ENCODE results near the gene MYO3B.
"Not testable (repeated sequence)": the region's sequence is repeated elsewhere in the genome, so short reads cannot be mapped to it uniquely, and the experiment has no call there.

The MYO3B gene

GRCh38 chr2:170610615-170611014, 432.7 kb downstream of the MYO3B start:
- no peak for DNase-seq (ENCODE audit: low read depth)
- H3K4me3 ChIP-seq (ENCODE audit: low read depth, low read length), result no peak overlapping the region

DNA sequence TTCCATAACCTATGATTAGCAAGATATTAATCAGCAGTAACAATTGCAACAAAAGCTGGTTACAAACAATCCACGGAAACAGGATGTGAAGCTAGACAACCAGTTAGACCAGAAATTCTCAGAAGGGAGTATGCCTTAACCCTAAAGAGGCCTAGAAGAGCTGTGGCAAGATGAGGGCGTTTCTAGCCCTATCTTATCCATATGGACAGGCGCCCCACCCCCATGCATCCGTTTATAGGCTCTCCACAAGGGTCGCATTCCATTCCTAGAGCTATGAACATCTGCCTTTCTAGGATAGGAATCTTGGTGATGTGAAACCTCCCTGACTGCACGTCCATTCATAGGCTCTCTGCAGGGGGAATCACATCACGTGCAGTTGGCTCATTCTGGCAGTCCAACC, 441.0 kb downstream of the MYO3B start:
- not testable (repeated sequence) for DNase-seq (ENCODE audit: low read depth); H3K4me3 ChIP-seq (ENCODE audit: low read depth, low read length)

DNA sequence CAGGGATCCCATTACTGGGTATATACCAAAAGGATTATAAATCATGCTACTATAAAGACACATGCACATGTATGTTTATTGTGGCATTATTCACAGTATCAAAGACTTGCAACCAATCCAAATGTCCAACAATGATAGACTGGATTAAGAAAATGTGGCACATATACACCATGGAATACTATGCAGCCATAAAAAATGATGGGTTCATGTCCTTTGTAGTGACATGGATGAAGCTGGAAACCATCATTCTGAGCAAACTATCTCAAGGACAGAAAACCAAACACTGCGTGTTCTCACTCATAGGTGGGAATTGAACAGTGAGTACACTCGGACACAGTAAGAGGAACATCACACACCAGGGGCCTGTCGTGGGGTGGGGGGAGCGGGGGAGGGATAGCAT, 457.1 kb downstream of the MYO3B start:
- not testable (repeated sequence) for H3K4me3 ChIP-seq (ENCODE audit: low read depth, low read length); DNase-seq (ENCODE audit: low read depth)

- H3K4me3 ChIP-seq (ENCODE audit: low read depth, low read length), result no peak overlapping the region
- DNase-seq (ENCODE audit: low read depth), result no peak
Measured at GRCh38 chr2:170639635-170640034, 461.7 kb downstream of the MYO3B start.

DNA sequence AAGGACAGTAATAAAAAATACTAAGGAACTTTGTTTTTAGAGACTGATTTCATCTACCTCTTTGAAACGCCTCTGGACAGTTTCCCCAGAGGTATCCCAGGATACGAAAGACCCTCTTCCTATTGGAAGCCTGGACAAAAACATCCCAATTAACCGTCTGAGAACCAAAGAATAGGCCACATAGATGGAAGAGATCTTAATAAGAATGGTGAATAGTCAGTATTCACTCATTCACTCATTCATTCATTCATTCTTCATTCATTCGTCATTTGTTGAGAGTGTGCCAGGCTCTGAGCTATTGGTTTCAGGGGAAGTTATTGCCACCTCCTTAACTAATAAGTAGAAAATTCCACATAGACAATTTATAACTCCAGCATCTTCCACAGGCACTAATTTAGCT, 464.0 kb downstream of the MYO3B start:
- H3K4me3 ChIP-seq (ENCODE audit: low read depth, low read length), result no peak overlapping the region
- DNase-seq (ENCODE audit: low read depth), result no peak

GRCh38 chr2:170643346-170643745, 465.4 kb downstream of the MYO3B start:
- no peak overlapping the region for H3K4me3 ChIP-seq (ENCODE audit: low read depth, low read length)
- no peak for DNase-seq (ENCODE audit: low read depth)

GRCh38 chr2:170647741-170648436, 469.9 kb downstream of the MYO3B start:
- no peak overlapping the region for H3K4me3 ChIP-seq (ENCODE audit: low read depth, low read length)
- no peak for DNase-seq (ENCODE audit: low read depth)

DNA sequence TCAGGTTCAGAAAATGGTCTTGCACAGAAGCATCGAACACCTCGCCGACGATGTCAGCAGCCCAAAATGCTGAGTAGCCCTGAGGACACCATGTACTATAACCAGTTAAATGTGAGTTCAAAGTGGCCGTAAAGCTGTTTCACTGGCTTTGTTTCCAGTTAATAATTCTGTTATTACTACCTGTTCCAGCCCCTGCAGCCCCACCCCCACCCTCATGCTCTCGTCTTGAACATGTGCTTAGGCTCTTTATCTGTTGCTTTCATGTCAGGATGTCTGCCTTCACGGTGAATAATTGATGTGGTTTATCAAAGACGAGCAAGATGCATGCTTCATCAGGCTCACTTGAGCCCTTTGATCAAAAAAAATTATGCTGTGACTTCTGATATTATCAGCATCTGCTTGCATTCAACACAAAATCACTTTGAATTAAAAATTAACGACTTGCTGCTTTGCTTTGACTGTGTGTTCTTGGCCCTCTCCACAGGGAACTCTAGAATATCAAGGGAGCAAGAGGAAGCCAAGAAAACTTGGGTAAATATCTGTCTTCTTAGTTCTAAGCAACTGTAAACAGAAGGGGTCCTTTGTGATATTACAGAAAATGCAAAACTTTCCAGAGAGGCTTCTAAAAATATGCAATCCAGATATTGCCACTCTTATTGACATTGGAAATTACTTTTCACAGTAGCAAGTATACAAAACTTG, 473.8 kb downstream of the MYO3B start:
- no peak for DNase-seq (ENCODE audit: low read depth)
- H3K4me3 ChIP-seq (ENCODE audit: low read depth, low read length), result no peak overlapping the region

DNA sequence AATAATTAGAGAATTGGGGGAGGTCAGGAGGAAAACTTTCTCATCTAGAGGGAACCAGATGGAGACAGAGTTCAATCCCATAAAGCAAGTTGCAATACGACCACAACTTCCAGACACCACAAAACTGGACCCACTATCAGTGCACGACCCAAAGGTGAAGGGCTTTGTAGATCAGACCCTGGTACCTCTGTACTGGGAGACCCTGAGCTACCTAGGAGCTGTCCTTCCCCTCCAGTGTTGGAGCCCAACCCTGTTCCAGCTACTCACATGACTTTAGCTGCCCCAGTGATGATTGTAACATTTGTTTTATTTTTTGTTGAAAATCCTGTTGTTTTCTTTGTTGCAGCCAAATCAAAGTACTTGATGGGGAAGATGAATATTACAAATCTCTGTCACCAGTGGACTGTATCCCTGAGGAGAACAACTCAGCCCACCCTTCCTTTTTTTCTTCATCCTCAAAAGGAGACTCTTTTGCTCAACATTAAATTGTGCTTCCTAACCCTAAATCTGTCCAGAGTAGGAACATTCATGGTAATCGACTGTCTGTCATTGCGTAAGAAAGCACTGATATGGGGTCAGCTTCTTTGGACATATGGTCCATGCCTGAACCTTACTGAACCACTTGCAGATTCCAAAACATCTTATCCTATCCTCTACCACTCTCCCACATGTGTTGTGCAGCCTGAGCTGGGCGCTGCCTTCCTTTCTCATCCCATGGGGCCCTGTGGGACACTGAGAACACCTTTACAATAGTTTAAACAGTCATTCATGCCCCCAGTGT, 474.9 kb downstream of the MYO3B start:
- no peak overlapping the region for H3K4me3 ChIP-seq (ENCODE audit: low read depth, low read length)
- DNase-seq (ENCODE audit: low read depth), result no peak

DNA sequence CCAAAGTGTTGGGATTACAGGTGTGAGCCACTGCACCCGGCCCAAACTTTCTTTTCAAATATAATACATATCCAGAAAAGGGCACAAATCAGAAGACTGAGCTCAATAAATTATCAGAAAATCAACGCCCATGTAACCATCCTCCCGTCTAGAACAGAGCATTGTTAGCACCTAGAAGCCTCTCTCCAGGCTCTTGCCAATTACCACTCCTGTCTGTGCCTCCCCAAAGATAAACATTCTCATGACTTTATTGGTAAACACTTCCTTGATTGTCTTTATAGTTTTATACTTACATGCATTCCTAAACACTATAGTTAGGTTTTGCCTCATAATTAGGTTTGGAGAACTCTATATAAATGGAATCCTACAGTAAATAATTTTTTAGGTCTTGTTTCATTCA, 478.7 kb downstream of the MYO3B start:
- DNase-seq (ENCODE audit: low read depth), result no peak
- no peak overlapping the region for H3K4me3 ChIP-seq (ENCODE audit: low read depth, low read length)

GRCh38 chr2:170660409-170660808, 482.5 kb downstream of the MYO3B start:
- DNase-seq (ENCODE audit: low read depth), result peak; percentile 18
- H3K4me3 ChIP-seq (ENCODE audit: low read depth, low read length), result no peak overlapping the region

DNA sequence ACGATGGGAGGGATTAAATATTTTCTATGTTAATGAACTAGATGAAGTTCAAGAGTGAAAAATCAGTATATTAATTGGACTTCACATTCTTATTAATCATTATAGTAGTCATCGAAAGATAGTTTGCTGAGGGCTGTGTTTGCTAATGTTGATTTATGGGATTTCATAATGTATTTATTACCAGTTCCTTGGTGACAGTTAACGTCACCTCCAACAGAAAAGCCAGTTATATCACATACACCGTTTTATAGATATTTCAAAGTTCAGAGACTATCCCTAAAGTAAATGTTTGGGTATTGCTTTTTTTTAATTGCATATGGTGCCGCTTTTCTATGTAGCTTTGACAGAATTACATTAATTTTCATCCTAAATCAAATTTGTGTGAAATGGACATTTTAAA, 487.8 kb downstream of the MYO3B start:
- DNase-seq (ENCODE audit: low read depth), result no peak
- H3K4me3 ChIP-seq (ENCODE audit: low read depth, low read length), result no peak overlapping the region

GRCh38 chr2:170669909-170670308, 492.0 kb downstream of the MYO3B start:
- no peak overlapping the region for H3K4me3 ChIP-seq (ENCODE audit: low read depth, low read length)
- DNase-seq (ENCODE audit: low read depth), result no peak

DNA sequence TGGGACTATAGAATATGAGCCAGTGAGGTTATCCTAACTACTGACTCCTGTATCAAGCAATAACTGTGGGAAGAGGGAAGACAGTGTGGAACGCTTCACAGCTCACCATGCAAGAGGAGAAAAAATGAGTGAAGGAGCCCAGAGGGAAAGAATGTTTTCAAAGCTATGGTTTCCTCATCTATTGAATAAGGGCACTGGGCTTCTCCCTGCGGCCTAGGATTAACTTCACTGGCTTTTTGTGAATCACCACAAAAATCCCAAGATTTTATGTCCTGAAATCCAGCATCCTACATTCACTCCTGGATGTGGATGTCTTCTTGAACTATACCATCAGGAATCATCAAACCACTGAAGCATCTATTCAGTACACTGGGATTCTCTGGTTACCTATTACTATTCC, 492.7 kb downstream of the MYO3B start:
- DNase-seq (ENCODE audit: low read depth), result no peak
- no peak overlapping the region for H3K4me3 ChIP-seq (ENCODE audit: low read depth, low read length)

GRCh38 chr2:170671079-170671478, 493.1 kb downstream of the MYO3B start:
- no peak for DNase-seq (ENCODE audit: low read depth)
- H3K4me3 ChIP-seq (ENCODE audit: low read depth, low read length), result no peak overlapping the region

GRCh38 chr2:170674282-170674681, 496.3 kb downstream of the MYO3B start:
- H3K4me3 ChIP-seq (ENCODE audit: low read depth, low read length); DNase-seq (ENCODE audit: low read depth): not testable (repeated sequence)

GRCh38 chr2:170675701-170676100, 497.8 kb downstream of the MYO3B start:
- H3K4me3 ChIP-seq (ENCODE audit: low read depth, low read length), result no peak overlapping the region
- no peak for DNase-seq (ENCODE audit: low read depth)

DNA sequence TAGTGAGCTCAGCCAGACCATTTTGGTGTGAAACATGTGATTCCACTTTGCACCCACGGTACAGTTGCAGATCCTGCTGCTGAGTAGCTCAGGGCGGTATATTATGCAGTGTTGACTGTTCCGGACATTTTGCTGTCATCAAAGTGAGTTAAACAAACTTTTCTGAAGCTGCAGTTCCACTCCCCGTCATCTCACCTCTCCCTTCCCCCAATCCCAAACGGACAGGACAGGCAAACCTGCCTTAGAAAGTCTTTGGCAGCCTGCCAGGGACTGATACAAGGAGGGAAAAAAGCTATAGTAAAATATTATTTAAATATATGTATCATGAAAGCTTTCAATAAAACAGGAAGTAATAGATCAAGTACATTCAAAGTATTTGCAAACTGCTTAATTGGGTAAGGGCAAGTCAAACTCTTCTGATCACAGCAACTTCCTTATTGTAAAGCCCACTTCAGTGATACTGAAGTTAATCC, 501.7 kb downstream of the MYO3B start:
- no peak for DNase-seq (ENCODE audit: low read depth)
- H3K4me3 ChIP-seq (ENCODE audit: low read depth, low read length), result no peak overlapping the region

- no peak overlapping the region for H3K4me3 ChIP-seq (ENCODE audit: low read depth, low read length)
- DNase-seq (ENCODE audit: low read depth), result no peak
Measured at GRCh38 chr2:170680172-170680941, 502.4 kb downstream of the MYO3B start.

GRCh38 chr2:170681311-170681710, 503.4 kb downstream of the MYO3B start:
- DNase-seq (ENCODE audit: low read depth), result no peak

More at GRCh38 chr2:170681311-170681710, 503.4 kb downstream of the MYO3B start:
- H3K4me3 ChIP-seq (ENCODE audit: low read depth, low read length), result no peak overlapping the region
